Activated gamma-delta T cell (primary cell): ENCODE results near the gene NCK2.

ENCODE experiments used
- DNase-seq: peaks from one replicate; lab custom pipeline; 2025; lab: John Stamatoyannopoulos, UW
- total RNA-seq, 2 donors: gene quantifications; one replicate each; lab custom pipeline; 2026; lab: John Stamatoyannopoulos, UW

Gene NCK2
- 95.3 to 107 reads per million in 2 donors for total RNA-seq

DNA sequence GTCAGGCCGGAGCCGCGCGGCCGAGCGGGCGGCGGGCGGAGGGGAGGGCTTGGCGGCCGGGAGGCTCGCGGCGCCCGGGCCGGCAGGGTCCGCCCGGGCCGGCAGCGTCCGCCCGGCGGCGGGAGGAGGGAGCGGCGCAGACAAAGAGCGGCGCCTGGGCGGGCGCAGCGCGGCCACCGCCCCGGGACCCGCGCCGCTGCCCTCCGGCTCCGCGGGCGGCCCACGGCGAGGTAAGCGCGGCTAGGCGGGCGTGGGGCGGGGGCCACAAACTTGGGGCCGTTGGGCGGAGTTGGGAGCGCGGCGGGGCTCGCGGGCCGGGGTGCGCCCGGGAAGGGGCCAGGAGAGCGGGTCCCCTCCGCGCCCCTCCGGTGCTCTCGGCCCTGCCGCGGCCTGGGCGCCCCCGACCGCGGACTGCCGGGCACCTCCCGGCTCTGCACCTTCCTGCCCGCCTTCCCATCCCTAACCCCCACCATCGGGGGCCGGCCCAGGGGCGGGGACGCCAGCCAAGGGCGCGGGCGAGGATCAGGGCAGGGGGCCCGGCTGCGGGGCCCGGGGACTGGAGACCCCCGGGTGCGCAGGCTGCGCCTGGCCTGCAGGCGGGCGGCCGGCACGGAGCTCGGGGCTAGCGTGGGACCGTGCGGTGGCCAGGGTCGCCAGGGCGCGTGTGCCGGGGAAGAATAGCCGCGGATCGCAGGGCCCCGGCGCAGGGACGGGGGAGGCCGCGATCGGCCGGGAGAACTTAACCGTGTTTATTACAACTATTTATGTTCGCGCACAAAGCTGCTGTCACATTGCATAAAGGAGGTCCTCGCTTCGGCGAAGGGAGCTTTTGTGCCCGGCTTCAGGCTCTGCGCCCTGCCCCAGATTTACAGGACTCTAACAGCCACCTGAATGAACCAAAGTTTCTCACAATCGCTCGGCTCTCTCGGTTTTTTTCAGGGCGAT lies at the start of gene NCK2:
TSS of gene NCK2 (plus strand) at position 4 of the 945 bp plus-strand sequence. CDS start 110,152 bp downstream, outside the sequence.
- DNase-seq, result peak; percentile 19

DNA sequence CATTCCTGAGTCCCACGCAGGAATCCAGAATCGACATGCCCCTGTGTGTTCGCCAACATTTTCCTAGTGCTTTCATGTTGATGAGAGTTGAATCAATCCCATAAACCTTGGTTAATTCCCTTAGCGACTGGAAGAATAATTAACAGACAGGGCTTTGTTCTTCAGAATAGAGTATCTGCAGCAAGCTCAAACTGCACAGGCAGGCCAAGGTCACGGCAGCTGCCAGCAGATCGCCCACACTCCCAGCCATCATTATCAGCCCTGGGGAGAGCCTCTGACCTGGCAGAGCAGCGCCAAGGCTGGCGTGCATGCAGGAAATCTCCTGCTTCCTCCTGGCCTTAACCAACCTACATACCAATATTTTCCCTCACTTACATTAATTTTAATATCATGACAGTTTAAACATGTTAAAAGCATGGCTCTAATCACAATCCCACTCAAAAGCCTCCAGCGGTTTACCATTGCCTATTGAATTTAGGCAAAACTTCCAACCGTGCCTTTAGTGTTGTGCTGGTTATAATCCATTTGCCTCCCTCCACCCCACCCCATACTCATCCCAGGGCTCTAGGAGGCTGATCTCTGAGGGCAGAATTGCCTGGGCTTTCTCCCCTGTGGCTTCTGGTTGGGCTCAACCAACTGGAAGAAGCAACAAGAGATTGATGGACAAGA lies 46.8 kb upstream of the NCK2 start:
- DNase-seq, result no peak

DNA sequence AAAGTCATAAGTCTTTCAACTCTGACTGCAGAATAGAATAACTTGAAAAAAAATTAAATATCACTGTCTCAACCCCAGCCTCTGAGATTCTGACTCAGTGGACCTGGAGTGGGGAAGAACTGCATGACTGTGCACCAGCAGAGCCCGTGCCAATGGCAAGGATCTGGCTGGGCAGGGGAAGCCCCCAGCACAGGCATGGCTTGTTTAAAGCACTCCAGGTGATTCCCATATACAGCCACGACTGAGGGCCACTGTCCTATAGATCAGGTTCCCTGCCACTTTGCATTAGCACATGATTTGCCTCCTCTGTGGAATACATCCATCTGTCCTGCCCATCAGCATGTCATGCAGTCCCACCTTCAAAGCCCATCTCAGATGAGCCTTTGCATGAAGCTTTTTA lies 45.9 kb upstream of the NCK2 start:
- no peak for DNase-seq

DNA sequence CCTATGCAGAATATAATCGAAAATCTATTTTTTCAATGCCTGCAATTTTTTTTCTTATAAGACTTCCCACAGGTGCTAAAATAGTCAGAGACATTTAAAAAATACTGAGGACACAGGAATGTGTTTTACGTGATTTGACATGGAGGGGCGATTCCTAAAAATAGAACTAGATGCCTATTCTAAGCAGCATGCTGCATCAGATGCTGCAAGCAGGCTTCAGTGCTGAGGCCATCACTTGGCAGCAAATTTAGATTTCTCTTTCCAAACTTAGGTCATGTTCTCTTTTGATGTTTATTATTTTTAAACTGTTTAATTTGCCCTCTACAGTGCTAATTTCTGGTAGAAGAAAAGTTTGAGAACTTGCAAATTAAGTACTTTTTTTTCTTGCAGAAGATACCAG lies 43.7 kb upstream of the NCK2 start:
- DNase-seq, result no peak

DNA sequence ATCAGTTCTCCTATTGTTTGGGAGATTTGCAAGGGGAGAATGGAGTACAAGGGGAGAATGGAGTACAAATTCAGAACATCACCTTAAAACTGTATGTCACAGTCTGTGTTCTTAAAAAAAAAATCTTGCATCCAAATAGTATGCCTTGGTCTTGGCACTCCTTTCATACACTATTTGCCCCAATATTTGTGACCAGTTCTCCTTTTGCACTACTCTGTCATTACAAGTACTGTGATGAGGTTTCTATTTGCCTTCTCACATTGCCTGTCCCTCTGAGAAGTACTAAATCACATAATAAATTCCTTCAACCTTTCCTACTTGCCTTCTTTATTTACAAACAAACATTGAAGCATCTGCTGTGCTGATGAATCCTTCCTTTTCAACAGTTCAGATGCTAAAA lies 36.0 kb upstream of the NCK2 start:
- DNase-seq, result no peak

DNA sequence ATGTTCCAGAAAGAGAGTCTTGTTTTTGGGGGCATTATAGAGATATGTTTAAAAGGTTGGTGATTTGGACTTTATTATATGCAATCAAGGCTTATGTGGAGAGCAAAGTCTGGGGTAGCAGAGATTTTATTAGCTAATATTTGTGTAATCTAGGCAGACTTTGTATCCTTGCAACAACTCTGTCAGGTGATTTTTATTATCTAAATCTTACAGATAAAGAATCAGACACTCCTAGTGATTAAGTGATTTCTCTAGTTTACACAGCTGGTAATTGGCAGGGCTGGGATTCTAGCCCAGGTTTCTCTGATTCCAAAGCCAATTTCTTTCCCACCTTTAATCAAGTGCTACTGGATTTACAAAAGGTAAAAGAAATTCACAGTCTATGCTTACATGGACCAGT lies 33.3 kb upstream of the NCK2 start:
- DNase-seq, result no peak

DNA sequence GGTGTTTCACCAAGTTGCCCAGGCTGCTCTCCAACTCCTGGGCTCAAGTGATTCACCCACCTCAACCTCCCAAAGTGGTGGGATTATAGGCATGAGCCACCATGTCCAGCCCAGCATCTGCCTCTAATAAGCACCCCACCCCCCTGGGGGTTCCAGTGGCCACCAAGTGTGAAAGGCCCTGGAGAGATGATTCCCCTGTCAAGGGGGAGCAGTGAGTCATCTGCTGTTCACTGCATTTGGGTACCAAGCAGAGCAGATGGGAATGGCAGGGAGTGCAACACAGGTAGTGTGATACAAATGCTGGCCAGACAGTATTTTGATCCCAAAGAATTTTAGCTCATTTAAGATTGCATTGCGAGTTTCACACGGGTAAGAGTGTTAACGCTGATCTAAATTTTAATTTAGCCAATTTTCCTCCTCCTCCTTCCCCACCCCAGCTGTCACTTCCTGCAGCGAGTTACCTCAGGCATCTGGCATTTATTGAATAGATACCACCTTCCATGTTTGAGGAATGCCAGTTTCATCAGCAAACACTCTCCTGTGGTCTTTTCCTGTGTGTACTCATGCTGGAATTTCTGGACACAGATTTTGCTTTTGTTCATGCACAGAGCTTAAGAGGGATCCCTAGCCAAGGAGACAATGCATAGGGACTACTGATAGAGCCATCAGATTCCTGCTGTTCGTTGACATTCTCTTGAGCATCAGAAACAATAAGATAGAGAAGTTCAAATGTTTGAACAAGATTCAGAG lies 32.4 kb upstream of the NCK2 start:
- DNase-seq, result no peak

DNA sequence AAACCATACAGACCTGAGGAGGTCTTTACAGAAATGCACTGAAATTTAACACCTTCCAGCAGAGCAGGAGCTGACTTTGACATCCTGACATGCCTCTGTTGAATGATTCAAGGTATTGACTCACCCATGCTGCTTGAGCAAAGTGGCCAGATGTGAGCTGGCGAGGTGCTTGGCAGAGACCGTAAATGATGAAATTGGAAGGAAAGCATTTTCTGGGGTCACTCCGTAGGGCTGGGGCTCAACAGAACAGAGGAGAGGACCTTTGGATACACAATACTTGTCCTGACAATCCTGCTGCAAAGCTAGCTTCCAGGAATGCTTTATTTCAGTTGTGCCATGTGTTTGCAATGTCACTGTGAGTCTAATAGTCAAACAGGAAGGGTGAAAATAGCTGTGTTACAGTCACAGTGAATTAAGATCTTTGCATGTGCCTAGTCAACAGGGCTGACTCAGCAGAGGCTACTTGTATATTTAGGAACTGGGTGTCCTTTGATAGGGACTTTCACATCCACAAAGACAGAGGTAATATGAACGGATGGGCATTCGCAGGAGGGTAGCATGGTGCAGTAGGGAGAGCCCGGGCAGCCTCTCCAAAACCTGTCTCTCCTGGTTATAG lies 31.6 kb upstream of the NCK2 start:
- DNase-seq, result no peak

DNA sequence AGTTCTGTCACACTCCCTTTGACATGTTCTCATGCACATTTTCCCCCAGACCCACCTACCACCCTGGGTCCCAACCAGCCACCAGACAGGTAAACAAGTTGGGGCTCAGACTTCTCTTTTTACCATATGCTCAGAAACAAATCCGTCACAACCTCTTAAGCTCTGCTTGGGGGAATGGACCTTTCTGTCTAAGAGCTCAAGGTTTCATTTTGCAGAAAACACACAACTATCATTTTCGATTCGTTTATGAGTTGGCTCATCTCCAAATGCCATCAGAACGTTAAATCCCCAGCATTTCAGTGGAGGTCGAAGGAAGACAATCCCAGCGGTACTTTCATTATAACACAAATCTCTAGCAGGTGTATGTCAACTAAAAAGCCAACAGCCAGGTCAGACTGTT lies 30.6 kb upstream of the NCK2 start:
- DNase-seq, result no peak

DNA sequence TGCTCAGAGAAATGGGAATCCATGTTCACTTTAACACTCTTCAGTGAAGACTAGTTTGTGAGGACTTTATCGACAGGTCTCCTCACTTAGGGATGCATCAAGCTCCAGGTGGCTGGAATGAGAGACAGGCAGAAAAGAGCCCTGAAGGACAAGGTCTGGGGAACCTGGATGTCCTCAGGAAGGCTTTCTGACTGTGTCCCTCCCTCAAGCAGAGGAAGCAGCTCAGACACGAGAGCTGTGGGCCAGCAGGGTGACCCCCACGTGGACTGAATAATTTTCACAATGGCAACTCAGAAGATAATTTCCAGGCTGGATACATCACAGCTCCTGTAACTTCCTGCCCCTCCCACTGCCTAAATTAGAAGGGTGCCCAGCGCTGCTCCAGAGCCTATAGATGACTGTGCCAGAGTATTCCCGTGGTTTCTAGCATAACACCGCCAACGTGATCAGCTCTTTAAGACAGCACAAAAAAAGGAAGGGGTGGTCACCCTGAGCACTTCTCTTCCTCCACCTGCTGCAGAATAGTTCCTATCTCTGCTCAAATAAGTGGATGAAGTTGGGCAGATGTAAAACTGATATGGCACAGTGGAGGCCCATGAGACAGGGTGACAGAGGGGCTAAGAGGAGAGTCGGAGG lies 25.7 kb upstream of the NCK2 start:
- no peak for DNase-seq

DNA sequence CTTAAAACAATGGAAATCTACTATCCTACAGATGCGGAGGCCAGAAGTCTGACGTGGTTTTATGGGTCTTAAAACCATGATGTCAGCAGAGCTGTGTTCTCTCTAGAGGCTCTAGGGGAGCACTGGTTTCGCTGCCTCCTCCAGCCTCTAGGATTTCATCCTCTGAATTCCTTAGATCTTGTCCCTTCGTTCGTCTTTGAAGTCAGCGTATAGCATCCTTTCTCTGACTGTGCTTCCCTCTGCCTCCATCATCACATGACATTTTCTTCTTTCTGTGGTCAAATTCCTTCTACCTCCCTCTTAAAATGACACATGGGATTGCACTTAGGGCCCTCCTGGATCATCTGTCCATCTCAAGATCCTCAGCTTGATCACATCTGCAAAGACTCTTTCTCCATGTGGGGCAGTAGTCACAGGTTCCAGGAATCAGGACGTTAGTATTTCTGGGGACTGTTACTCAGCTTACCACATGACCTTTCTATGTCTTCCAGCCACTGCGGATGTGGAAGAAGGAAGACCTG lies 22.7 kb upstream of the NCK2 start:
- no peak for DNase-seq

DNA sequence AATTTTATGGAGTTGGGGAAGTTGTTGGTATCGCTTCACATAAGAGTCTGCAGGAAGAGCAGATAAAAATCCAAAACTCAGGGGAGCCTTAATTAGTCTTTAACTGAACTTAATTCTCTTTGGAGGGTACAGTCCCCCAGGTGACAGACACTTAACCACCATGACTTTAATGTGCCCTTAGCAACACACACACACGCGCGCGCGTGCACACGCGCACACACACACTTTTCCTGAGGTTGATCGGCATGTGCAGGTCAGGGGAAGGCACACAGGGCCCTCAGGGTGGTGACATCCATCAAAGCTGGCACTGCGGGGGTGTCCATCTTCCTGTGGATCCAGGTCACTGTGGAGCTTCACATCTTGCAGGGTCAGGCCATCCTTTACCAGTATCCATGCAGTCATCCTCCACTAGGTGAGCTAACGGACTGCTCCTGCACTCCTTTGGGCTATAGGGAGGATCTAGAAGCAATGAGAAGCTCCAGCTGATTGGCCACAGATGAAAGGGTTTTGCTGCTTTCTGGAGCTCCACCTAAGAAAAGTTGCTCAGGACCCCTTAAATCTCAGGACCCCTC lies 21.9 kb upstream of the NCK2 start:
- no peak for DNase-seq

DNA sequence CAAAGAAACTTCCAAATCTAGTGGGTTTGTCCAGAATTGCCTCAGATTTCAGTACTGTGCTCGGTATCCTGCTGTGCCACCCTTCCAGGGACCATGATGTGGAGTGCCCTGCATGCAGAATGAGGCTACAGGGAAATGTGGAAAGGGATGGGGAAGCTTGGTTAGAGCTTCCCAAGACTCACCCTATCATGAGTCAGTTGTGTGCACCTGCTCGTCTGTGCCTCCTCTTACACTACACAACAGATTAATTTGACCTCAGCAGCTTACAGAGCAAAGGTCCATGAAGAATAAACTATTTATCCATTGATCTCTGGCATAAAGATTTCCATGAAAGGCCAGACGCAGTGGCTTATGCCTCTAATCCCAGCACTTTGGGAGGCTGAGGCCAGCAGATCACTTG lies 21.3 kb upstream of the NCK2 start:
- no peak for DNase-seq

DNA sequence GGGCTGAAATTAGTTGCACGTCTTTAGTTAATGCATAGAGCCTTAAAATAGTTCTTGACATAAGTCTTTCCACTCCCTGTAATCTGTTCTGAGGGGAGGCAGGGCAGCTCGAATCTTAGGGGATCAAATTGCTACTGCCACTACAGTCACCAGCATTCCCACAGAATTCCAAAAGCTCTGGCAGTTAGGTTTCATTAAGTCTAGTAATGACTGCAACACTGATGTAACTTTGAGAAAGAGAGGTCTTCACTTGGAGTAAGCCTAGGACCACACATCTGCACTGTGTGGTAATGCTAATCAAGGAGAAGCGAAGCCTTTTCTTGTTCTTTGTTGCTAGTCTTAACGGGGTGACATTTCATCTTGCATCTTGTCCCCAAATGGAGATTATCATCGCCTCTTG lies 19.3 kb upstream of the NCK2 start:
- no peak for DNase-seq

DNA sequence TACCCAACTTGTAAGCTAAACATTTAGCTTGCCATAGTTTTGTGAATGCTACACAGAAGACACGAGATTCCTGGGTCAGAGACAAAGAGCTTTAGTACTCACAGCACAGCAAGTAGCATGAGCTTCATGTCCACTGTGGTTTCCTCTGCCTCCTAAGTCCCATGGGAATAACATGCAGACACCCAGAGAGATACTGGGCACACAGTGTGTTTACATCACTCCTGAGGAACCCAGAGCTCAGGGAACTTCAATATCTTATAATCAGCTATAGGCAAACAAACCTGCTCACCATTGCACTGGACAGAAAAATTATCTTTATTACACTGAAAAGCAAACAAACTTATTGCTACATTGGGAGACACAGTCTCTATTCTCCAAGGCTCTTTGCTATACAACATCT lies 14.5 kb upstream of the NCK2 start:
- no peak for DNase-seq

DNA sequence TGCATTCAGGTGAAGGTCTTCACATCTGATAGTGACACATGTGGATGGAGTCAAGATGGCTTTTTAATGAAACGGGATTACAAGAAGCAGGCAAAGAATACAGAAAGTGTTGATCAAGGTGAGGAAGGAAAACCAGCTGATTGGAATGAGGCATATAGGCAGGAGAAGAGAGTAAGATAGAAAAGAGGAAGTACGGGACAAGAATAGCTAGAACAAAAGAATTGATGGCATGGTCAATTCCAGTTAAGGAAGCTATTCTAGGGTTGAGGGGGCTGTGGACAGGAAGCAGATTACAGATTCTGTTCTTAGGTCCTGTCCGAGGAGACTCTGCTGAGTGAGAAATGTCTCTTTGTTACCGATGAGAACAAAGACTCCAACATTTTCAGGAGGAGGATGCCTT lies 13.2 kb upstream of the NCK2 start:
- DNase-seq, result no peak

DNA sequence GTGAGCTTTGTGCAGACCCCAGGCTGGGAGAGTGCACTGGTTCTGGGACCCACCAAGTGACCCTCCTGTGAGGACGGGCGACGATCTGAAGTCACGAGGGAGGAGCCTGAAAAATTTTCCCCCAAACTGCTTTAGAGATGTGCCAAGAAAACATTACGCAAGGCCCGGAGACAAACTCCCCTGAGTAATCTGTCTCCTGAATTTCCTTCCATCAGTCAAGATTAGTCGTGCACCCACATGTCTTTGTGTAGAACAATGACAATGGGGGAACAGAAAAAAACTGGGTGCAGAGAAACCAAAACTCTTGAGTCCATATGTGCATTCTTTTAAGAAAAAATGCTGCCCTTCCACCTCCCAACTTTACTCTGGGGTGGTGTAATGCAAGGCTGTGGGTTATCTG lies 12.6 kb upstream of the NCK2 start:
- no peak for DNase-seq

DNA sequence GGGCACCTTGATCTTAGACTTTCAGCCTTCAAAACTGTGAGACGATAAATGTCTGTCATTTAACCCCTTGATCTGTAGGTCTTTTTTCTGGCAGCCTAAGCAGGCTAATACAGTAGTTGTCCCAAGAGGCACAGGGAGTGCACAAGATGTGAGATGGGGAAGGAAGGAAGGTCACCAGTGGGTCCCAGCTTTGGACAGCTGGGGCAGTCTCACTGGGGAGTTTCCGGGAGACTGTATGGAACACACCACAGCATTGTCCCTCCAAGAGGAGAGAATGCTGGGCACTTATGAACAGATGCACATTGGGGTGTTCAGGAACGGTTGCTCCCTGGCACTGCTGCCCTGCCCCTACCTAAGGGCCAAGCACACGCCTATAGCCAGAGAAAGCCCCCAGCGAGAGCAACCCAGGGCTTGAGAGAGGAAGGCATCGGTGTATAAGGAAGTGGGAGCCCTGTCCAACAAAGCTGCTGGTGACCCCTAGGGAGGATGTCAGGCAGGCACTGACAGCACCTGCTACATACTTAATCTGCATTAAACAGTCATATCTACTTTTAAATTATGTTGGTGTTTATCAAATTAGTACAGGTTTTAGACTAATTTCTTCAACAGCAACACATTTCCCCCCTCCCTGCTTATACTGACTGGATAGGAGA lies 11.6 kb upstream of the NCK2 start:
- no peak for DNase-seq

DNA sequence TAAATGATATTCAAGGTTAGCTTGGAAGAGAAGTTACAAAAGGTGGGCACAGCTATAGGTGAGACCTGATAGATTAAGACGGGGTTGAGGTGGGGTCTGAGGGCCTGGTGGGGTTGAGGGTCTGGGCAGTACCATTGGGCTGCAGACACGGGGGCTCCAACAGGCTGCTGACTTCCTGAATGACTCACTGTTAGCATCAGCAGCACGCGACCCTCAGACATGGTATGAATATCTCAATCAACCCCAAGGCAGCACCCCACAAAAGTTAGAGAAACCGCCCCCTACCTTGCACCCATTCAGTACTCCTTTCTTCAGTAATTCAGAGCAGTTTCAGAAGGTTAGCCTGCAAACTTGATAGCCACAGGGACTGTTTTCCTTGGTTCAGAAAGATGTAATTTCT lies 10.8 kb upstream of the NCK2 start:
- no peak for DNase-seq

DNA sequence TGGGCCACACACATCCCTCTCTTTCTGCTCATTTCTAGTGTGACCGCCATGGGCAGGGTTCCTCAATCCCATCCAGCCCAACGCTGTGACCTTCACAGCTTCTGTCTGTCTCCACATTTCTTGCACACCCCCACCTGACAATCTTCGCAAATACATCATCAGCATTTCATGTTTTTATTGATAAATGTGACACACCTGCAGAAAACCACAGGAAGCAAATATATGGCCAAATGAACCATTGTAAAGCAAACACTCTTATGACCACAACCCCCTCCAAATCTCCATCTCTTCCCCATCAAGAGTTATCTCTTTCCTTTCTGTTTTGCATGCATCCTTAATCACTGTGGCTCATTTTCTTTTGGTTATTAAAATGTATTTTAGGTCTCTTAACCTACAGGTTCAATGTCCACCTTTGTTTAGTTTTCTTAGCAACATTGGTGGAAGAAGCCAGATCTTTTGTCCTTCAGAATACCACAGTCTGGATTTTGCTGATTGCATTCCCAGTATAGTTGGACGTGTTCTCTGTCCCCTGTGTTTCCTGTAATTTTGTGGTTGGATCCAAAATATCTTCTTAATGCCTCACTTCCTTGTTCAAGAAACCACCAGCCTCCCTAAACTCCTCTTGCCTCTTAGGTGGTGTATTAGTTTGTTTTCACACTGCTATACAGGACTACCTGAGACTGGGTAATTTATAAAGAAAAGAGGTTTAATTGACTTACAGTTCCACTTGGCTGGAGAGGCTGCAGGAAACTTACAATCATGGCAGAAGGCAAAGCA lies 9.8 kb upstream of the NCK2 start:
- no peak for DNase-seq
